ENCODE data around the gene MRPL12. TPM values are rescaled to one million over a fixed set of nuclear protein-coding genes. Genes with fewer than 3 reads are reported as not detected.
A peak's percentile ranks its signal among the peaks of the same experiment; 100 is the strongest.

Gene MRPL12
- total and polyA plus RNA-seq, 2 of the 13 experiments (the other 11 are each of a cell fraction or from before 2014, with no cell fraction given), result 39.1 to 94.1 TPM

DNA sequence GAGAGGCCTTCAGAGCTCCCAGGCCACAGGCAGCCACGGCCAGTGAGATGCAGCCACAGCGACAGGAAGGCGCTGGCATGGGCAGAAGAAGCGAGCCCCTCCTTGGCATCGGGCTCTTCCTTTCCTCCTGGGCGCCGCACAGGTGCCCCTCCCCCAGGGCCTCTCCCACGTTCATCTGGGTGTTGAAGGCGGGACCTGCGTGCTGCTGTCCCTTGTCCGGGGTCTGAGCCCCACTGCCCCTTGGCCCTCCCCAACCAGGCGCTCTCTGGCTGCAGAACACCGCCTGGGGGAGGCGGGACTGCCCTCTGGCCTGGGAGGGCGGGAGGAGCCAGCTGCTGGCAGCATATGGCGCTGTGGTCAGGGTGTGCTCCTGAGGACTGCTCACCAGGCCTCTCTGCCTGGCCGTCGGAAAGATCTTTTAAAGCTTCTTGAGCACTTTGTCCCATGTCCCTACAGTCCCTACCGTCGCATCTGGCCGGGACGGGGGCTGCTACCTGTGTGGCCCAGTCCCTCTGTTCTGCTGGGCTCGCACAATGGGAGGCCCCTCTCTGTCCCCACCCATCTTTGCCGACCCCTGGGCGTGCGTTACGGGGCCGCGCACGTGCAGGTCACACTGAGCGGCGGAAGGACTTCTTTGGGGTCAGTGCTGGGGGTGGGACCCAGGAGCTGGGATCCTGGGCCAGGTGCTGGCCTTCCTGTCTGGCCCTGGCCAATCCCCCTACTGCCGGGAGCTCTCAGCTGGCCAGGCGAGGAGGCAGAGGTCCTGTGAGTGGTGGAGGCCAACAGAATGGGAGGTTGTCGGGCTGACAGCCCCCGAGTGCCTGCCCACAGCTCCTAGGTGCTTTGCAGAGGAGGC, 10.6 kb downstream of the MRPL12 start (continued):
- TF ChIP-seq MIER3 (CRISPR knock-in tag; IDR thresholded peaks at IDR 0.05; ENCODE audit: borderline replicate concordance) (peak; percentile 48; the same call in 1 of the 2 replicates), NFE2 (CRISPR knock-in tag; IDR thresholded peaks at IDR 0.05) (no peak), ZNF280D (CRISPR knock-in tag; IDR thresholded peaks at IDR 0.05) (peak; percentile 74; the same call in 1 of the 2 replicates), POLR2A (IDR thresholded peaks at IDR 0.05; ENCODE audit: insufficient read depth in 1 of 2, low read depth in 2 of 2, low read length in 2 of 2) (peak in 1 of 2 experiments; percentile 61; a peak in 1 of 4 replicates), REXO4 (CRISPR knock-in tag; IDR thresholded peaks at IDR 0.05; ENCODE audit: borderline replicate concordance) (peak; percentile 69; the same call in 1 of the 2 replicates), ZNF232 (CRISPR knock-in tag; IDR thresholded peaks at IDR 0.05; ENCODE audit: borderline replicate concordance) (peak; percentile 48; the same call in 1 of the 2 replicates), MATR3 (CRISPR knock-in tag; IDR thresholded peaks at IDR 0.05) (no peak), ELF4 (CRISPR knock-in tag; IDR thresholded peaks at IDR 0.05; ENCODE audit: borderline replicate concordance) (no peak), THAP9 (CRISPR knock-in tag; IDR thresholded peaks at IDR 0.05; ENCODE audit: borderline replicate concordance) (peak; percentile 78)
- TF ChIP-seq, protein P1, sequence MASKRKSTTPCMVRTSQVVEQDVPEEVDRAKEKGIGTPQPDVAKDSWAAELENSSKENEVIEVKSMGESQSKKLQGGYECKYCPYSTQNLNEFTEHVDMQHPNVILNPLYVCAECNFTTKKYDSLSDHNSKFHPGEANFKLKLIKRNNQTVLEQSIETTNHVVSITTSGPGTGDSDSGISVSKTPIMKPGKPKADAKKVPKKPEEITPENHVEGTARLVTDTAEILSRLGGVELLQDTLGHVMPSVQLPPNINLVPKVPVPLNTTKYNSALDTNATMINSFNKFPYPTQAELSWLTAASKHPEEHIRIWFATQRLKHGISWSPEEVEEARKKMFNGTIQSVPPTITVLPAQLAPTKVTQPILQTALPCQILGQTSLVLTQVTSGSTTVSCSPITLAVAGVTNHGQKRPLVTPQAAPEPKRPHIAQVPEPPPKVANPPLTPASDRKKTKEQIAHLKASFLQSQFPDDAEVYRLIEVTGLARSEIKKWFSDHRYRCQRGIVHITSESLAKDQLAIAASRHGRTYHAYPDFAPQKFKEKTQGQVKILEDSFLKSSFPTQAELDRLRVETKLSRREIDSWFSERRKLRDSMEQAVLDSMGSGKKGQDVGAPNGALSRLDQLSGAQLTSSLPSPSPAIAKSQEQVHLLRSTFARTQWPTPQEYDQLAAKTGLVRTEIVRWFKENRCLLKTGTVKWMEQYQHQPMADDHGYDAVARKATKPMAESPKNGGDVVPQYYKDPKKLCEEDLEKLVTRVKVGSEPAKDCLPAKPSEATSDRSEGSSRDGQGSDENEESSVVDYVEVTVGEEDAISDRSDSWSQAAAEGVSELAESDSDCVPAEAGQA (IDR thresholded peaks at IDR 0.05; ENCODE audit: low read depth), result 0 out of 2 replicates have a peak, but pooled peaks have one; percentile 15
- TF ChIP-seq, protein P1 (CRISPR knock-in tag; IDR thresholded peaks at IDR 0.05; ENCODE audit: borderline replicate concordance), result no peak
- TF ChIP-seq, protein P2, sequence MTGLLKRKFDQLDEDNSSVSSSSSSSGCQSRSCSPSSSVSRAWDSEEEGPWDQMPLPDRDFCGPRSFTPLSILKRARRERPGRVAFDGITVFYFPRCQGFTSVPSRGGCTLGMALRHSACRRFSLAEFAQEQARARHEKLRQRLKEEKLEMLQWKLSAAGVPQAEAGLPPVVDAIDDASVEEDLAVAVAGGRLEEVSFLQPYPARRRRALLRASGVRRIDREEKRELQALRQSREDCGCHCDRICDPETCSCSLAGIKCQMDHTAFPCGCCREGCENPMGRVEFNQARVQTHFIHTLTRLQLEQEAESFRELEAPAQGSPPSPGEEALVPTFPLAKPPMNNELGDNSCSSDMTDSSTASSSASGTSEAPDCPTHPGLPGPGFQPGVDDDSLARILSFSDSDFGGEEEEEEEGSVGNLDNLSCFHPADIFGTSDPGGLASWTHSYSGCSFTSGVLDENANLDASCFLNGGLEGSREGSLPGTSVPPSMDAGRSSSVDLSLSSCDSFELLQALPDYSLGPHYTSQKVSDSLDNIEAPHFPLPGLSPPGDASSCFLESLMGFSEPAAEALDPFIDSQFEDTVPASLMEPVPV (CRISPR knock-in tag; IDR thresholded peaks at IDR 0.05), result peak; percentile 72

All from HepG2 (cell line).